Heart right ventricle (tissue), 16 donors: ENCODE data around the gene ZNF318. TPM values are rescaled to one million over a fixed set of nuclear protein-coding genes. Genes with fewer than 3 reads are reported as not detected.

ENCODE experiments used
- ATAC-seq, 8 donors: fragments of 200-7000 bp; cut with Tn5 transposase; one replicate each; pipeline ENCODE4 v1.9.1; 2020; ENCODE audit warnings: mild to moderate bottlenecking in 8 of 8, moderate library complexity in 8 of 8, moderate number of reproducible peaks in 1 of 8
- DNase-seq, 2 donors: peaks; one replicate each; pipeline ENCODE4 v3.0.0-alpha.2; 2020
- H3K27ac ChIP-seq, 10 donors: fragments of 200-600 bp; sonication (generic) in 2 of 10; one replicate each; pipeline versions ENCODE4 v1.5.0 to v1.8.0; 2020 to 2022; ENCODE audit warnings: mild to moderate bottlenecking in 3 of 10
- H3K27me3 ChIP-seq, 7 donors: fragments of 200-600 bp; one replicate each; pipeline ENCODE4 v1.8.0; 2021 to 2022; ENCODE audit warnings: mild to moderate bottlenecking in 2 of 7
- H3K36me3 ChIP-seq, 9 donors: fragments of 200-600 bp; sonication (generic) in 1 of 9; one replicate each; pipeline versions ENCODE4 v1.5.0 to v1.8.0; 2020 to 2022; ENCODE audit warnings: mild to moderate bottlenecking in 2 of 9
- H3K4me1 ChIP-seq, 9 donors: fragments of 200-600 bp; sonication (generic) in 1 of 9; one replicate each; pipeline versions ENCODE4 v1.5.0 to v1.8.0; 2020 to 2022; ENCODE audit warnings: mild to moderate bottlenecking in 4 of 9
- H3K4me3 ChIP-seq, 10 donors: fragments of 200-600 bp; sonication (generic) in 2 of 10; one replicate each; pipeline versions ENCODE4 v1.5.0 to v1.8.0; 2020 to 2022; ENCODE audit warnings: mild to moderate bottlenecking in 7 of 10, moderate library complexity in 2 of 10
- H3K9me3 ChIP-seq, 11 donors: fragments of 200-600 bp in 10 of 11; sonication (generic) in 2 of 11; one replicate each; pipeline versions ENCODE4 v1.5.0 to v1.8.0; 2013 to 2022; ENCODE audit warnings: mild to moderate bottlenecking in 2 of 11, control low read depth in 1 of 11, moderate library complexity in 1 of 11
- CTCF ChIP-seq, 9 donors: fragments of 200-600 bp; sonication (generic) in 2 of 9; IDR thresholded peaks; one replicate each; pipeline versions ENCODE4 v1.5.0 to v1.8.0; 2021 to 2022; ENCODE audit warnings: antibody characterized with exemption in 9 of 9, mild to moderate bottlenecking in 5 of 9, moderate library complexity in 1 of 9
- WGBS, 2 donors: extraction: QIAGEN DNeasy Blood & Tissue Kit; methylation state at CpG; one replicate each; pipeline ENCODE4 v1.1.7; 2013; ENCODE audit warnings: inconsistent platforms in 1 of 2; 5-methylcytosine and 5-hydroxymethylcytosine counted together
- intact Hi-C, 10 donors: fragments of 100-400 bp; cut with DNase I; formaldehyde crosslinking; loops; one replicate each; pipeline versions ENCODE4 v1.11.1 to v1.14.2; 2022
- polyA plus RNA-seq, 2 donors: library from polyadenylated mRNA; stranded (reverse); fragments of 200-250 nt; gene quantifications; one replicate each; pipeline ENCODE4 v1.2.3, GENCODE V29; 2013
- total RNA-seq, 10 donors: library from RNA; stranded (reverse); fragmentation: NEBNext Ultra II Directional in 3 of 10; extraction: Animal tissue kit (Norgen Biotek cat#: 25700) in 3 of 10; gene quantifications; one replicate each; pipeline versions ENCODE4 v1.2.1 to v1.2.4, GENCODE V29; 2021 to 2023
- donor health status: Arrhythmogenic right ventricular cardiomyopathy.
- donor health status: ischemic (EF 13 %, LVEDD 7.1; RV severe dilation, severe dysfunction).
- donor health status: healthy with polysubstance abuse.
- donor health status: DM: no; HTN: yes; CAD: no.
- donor health status: DM: no; HTN: no; CAD: no.
- donor health status: ischemic (EF 25% LVEDD 6.9; RV normal size, moderate dysfunction).
- donor health status: ischemic (EF 25% LVEDD 5.7; RV mildly dilated, moderate dysfunction).
- donor health status: healthy.
- donor health status: DM: yes; HTN: yes; CAD: no.
- donor health status: Ischemic cardiomyopathy.
- donor health status: ischemic (EF 35%, LVEDD 5.7; RV mildly dilated, moderate dysfunction).
- donor health status: nonischemic (EF 11% LVEDD 7.7; RV severe dilation, severe dysfunction).
- donor health status: DM: yes; HTN: yes; CAD: no.
- donor health status: PGD.
- donor health status: ischemic (EF 29% LVEDD 5.4; RV normal size, mild dysfunction).
- donor health status: nonischemic (EF 23%, LVEDD 6.1; RV moderate dilation, normal function).

ZNF318 gene
- total and polyA plus RNA-seq, 12 donors, result 3.4 to 20.4 (median 13.7) TPM

DNA sequence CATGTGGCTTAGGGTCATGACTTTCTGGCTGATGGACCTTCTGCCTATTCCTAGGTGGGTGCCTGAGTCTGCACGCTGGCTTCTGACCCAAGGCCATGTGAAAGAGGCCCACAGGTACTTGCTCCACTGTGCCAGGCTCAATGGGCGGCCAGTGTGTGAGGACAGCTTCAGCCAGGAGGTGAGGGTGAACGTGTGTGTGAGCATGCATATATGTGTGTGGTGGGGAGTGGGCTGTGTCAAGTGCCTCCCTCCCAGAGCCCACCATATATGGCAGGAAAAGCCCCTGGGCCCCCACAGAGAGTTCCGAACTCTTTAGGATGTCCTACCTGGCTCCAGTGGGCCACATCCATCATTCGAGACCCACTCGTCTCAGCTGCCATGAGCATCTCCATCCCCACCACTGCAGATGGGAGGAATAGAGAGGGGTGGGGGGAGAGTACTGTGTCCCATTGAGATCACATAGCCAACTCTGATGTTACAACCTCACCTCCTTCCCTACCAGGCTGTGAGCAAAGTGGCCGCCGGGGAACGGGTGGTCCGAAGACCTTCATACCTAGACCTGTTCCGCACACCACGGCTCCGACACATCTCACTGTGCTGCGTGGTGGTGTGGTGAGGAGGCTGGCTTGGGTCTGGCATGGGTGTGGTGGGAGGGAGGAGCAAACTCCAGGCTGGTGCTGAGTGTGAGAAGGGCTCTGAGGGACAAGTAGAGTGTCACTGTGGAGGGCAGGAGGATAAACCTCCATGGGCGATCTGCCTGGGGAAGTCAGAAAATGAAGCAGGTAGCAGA, 68.2 kb downstream of the ZNF318 start:
- no peak for DNase-seq
- intact Hi-C loops, result no loop called here
- Histone ChIP-seq H3K4me3 (no peak overlapping the region), H3K27ac (no peak overlapping the region), H3K27me3 (peaks cover 0 to 20% (median 7%) of the 10 kb centered on the region in 7 donors), H3K4me1 (peaks cover 0 to 22% (median 6%) of the 10 kb centered on the region in 9 donors), H3K36me3 (no peaks in the 10 kb centered on the region), H3K9me3 (no peaks in the 10 kb centered on the region)
- WGBS, 2 donors, result 91 to 92% methylated on average over 15 of the region's 15 CpGs
- no peak for TF ChIP-seq CTCF (IDR thresholded peaks at IDR 0.05)
- ATAC-seq, result no peak

DNA sequence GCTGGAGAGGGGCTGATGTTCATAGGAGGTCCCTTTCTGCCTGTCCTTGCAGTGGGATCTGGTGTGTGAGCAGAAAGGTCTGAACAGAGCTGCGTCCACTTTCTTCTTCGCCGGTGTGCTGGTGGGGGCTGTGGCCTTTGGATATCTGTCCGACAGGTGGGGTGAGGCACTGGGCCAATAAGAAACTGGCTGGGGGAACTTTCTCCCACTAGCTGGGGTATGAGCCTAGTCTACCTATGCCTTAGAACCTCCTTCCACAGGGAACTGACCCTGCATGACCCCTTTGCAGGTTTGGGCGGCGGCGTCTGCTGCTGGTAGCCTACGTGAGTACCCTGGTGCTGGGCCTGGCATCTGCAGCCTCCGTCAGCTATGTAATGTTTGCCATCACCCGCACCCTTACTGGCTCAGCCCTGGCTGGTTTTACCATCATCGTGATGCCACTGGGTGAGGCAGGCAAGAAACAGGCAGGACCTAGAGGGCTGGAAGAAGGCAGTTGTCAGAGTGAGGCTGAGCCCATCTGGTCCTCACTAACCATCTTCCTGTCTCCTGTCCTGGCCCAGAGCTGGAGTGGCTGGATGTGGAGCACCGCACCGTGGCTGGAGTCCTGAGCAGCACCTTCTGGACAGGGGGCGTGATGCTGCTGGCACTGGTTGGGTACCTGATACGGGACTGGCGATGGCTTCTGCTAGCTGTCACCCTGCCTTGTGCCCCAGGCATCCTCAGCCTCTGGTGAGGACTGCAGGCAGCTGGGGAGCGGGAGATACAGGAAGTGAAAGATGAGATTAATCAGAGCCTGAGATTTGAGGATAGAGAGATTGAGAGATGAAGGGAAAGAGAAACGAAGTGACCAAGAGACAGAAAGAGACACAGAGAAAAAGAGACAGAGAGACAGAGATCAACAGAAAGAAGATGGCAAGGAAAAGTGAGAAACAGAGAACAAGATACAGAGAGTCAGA, 69.8 kb downstream of the ZNF318 start:
- Histone ChIP-seq H3K36me3 (no peaks in the 10 kb centered on the region), H3K4me3 (no peak overlapping the region), H3K4me1 (peaks cover 0 to 11% (median 0%) of the 10 kb centered on the region in 9 donors), H3K9me3 (no peaks in the 10 kb centered on the region), H3K27ac (no peak overlapping the region), H3K27me3 (peaks cover 0 to 20% (median 7%) of the 10 kb centered on the region in 7 donors)
- TF ChIP-seq CTCF (IDR thresholded peaks at IDR 0.05), result no peak
- WGBS, 2 donors, result 81 to 83% methylated on average over 18 of the region's 18 CpGs
- intact Hi-C loops, result no loop called here
- ATAC-seq, result no peak
- DNase-seq, result no peak

- peak overlapping the region in 2 of 10 donors; percentile 64 to 72 for H3K27ac ChIP-seq
- H3K27me3 ChIP-seq, result peaks cover 0 to 20% (median 7%) of the 10 kb centered on the region in 7 donors
- intact Hi-C loops, result no loop called here
- H3K36me3 ChIP-seq, result no peaks in the 10 kb centered on the region
- WGBS, 2 donors, result 73 to 82% methylated on average over 12 of the region's 12 CpGs
- H3K4me1 ChIP-seq, result peaks cover 0 to 11% (median 0%) of the 10 kb centered on the region in 9 donors
- no peak for TF ChIP-seq CTCF (IDR thresholded peaks at IDR 0.05)
- H3K9me3 ChIP-seq, result no peaks in the 10 kb centered on the region
- ATAC-seq (peak in 1 of 8 donors; percentile 10), DNase-seq (no peak)
- no peak overlapping the region for H3K4me3 ChIP-seq
Measured at GRCh38 chr6:43298565-43299337, 70.7 kb downstream of the ZNF318 start.
